CD1c-positive myeloid dendritic cell (primary cell): Measurements from ENCODE around the gene OR1L8.
"Not testable (repeated sequence)": the region's sequence is repeated elsewhere in the genome, so short reads cannot be mapped to it uniquely, and the experiment has no call there.

Experiments
- DNase-seq: peaks from one replicate; pipeline ENCODE4 v3.0.0-alpha.2; 2016; ENCODE audit errors: extremely low spot score

OR1L8 gene

GRCh38 chr9:122583284-122583683, at the start of gene OR1L8:
Gene OR1L8, minus strand, starts transcription at chr9:122583384. Its CDS starts 14,907 bp downstream, at chr9:122568477.
- DNase-seq = not testable (repeated sequence)

- DNase-seq = no peak
Measured at GRCh38 chr9:122619996-122620395, 36.8 kb upstream of the OR1L8 start.

- no peak for DNase-seq
Measured at GRCh38 chr9:122614362-122614761, 31.2 kb upstream of the OR1L8 start, which contains the start of gene OR1Q1. Gene OR1Q1, plus strand, starts transcription at chr9:122614738. Its CDS starts 0 bp downstream, at chr9:122614738.

GRCh38 chr9:122609804-122610203, 26.6 kb upstream of the OR1L8 start:
- no peak for DNase-seq

- DNase-seq = no peak
Measured at GRCh38 chr9:122606587-122606986, 23.4 kb upstream of the OR1L8 start.

- no peak for DNase-seq
Measured at GRCh38 chr9:122605691-122606090, 22.5 kb upstream of the OR1L8 start.

GRCh38 chr9:122580360-122580759, 2.8 kb downstream of the OR1L8 start:
- DNase-seq = no peak

GRCh38 chr9:122579874-122580273, 3.3 kb downstream of the OR1L8 start:
- DNase-seq = no peak

GRCh38 chr9:122572456-122572855, 10.7 kb downstream of the OR1L8 start:
- no peak for DNase-seq

GRCh38 chr9:122567901-122568300, 15.3 kb downstream of the OR1L8 start:
- DNase-seq = no peak

GRCh38 chr9:122562134-122562760, 20.9 kb downstream of the OR1L8 start:
- DNase-seq = no peak

GRCh38 chr9:122561446-122561845, 21.7 kb downstream of the OR1L8 start:
- no peak for DNase-seq

GRCh38 chr9:122552812-122553211, 30.4 kb downstream of the OR1L8 start, which contains the start of gene OR1N2:
Gene OR1N2, plus strand, starts transcription at chr9:122553112. Its CDS starts 100 bp downstream, at chr9:122553212.
- DNase-seq = no peak

- DNase-seq = no peak
Measured at GRCh38 chr9:122551371-122551770, 31.8 kb downstream of the OR1L8 start.

- no peak for DNase-seq
Measured at GRCh38 chr9:122546196-122546595, 37.0 kb downstream of the OR1L8 start.

GRCh38 chr9:122538757-122539156, 44.4 kb downstream of the OR1L8 start:
- no peak for DNase-seq

- not testable (repeated sequence) for DNase-seq
Measured at GRCh38 chr9:122537066-122537465, 46.1 kb downstream of the OR1L8 start.

GRCh38 chr9:122536134-122536533, 47.0 kb downstream of the OR1L8 start:
- DNase-seq = no peak

- DNase-seq = not testable (repeated sequence)
Measured at GRCh38 chr9:122531157-122531556, 52.0 kb downstream of the OR1L8 start.

- DNase-seq = no peak
Measured at GRCh38 chr9:122527193-122527592, 56.0 kb downstream of the OR1L8 start, which contains the start of gene OR1N1. Gene OR1N1, minus strand, starts transcription at chr9:122527293. Its CDS starts 0 bp downstream, at chr9:122527293.

GRCh38 chr9:122526602-122527001, 56.6 kb downstream of the OR1L8 start:
- no peak for DNase-seq

GRCh38 chr9:122519376-122519775, 63.8 kb downstream of the OR1L8 start:
- no peak for DNase-seq

- no peak for DNase-seq
Measured at GRCh38 chr9:122518841-122519240, 64.3 kb downstream of the OR1L8 start, which contains the start of gene OR1J4. Gene OR1J4, plus strand, starts transcription at chr9:122519141. Its CDS starts 0 bp downstream, at chr9:122519141.

GRCh38 chr9:122518226-122518625, 65.0 kb downstream of the OR1L8 start:
- DNase-seq = no peak
